ENCODE measurements around the gene COQ9. TPM values are rescaled to one million over a fixed set of nuclear protein-coding genes. Genes with fewer than 3 reads are reported as not detected.

COQ9 gene
- total and polyA plus RNA-seq, 2 donors (not counting 1 experiment from before 2014, with no cell fraction given), result 44.4 to 51.2 TPM

- Histone ChIP-seq H3K9ac (ENCODE audit: insufficient read depth, low read length) (no peak overlapping the region), H3K27ac (ENCODE audit: insufficient read depth, low read length) (no peak overlapping the region), H3K79me2 (ENCODE audit: control insufficient read depth, insufficient read depth, low read length) (no peaks in the 10 kb centered on the region), H3K27me3 (ENCODE audit: control insufficient read depth, insufficient read depth, low read length) (peaks cover 10% of the 10 kb centered on the region), H3K4me3 (replicated peaks in 1 of 4; ENCODE audit: control extremely low read depth in 1 of 4, insufficient read depth in 1 of 4, low read depth in 3 of 4, low read length in 4 of 4) (no peak overlapping the region), H3K4me1 (ENCODE audit: control insufficient read depth, extremely low read depth, insufficient read depth, low read length) (no peaks in the 10 kb centered on the region), H3K9me3 (ENCODE audit: control insufficient read depth, insufficient read depth, low read depth, low read length) (no peaks in the 10 kb centered on the region), H4K20me1 (ENCODE audit: control insufficient read depth, extremely low read depth, insufficient read depth, low read length) (no peaks in the 10 kb centered on the region), H3K36me3 (ENCODE audit: control insufficient read depth, insufficient read depth, low read length) (no peaks in the 10 kb centered on the region), H3K4me2 (ENCODE audit: extremely low read depth, insufficient read depth, low read length) (no peak overlapping the region), H2AFZ (ENCODE audit: low read length) (no peak overlapping the region)
- DNase-seq (ENCODE audit: low read depth in 2 of 2), result no peak
- TF ChIP-seq CTCF (conservative IDR thresholded peaks at IDR 0.05 in 1 of 2, IDR thresholded peaks at IDR 0.05 in 1 of 2; ENCODE audit: low read depth in 1 of 2, low read length in 2 of 2) (no peak), EZH2 (IDR thresholded peaks at IDR 0.05; ENCODE audit: low read length, missing control alignments) (no peak)
Observed at GRCh38 chr16:57505169-57505568, 57.9 kb downstream of the COQ9 start.

DNA sequence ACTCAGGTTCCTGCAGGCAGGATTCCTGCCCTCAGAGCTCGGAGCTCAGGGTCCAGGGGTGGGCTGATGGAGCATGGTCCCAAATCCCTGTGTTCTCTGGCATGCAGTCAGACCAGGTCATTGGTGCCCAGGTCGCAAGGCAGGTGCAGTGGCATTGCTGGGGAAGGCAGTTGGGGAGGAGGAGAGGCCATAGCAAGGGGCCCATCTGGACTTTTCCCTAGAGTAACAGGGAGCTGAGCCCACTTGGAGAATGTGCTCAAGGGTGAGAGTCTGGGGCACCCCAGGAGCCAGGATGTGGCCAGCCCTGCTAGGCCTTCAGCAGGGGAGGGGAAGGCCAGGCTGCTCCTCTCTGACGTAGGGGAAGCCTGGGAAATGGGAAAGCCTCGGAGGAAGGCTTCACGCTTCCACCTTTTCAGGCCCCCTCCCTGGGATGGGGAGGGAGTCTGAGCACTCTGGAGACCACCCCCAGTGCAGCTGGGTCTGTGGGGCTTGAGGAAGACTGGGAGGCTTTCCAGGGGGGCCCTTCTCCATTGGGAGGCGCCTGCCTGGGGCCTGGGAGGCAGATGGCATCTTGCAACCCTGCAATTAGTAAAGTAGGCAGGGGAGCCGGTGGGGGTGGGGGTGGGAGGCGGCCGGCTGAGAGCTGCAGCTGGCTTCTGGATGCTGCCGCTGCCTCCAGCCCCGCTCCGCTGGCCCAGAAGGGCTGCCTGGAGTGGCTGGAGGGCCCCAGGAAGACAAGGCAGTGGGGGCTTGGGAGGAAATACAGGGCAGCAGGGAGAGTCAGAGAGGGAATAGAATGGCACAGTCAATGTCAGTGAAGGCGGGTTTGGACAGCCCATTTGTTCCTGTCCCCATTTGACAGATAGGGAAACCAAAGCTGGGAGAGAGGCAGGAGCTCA, 60.1 kb downstream of the COQ9 start:
- Histone ChIP-seq H3K79me2 (ENCODE audit: control insufficient read depth, insufficient read depth, low read length) (no peaks in the 10 kb centered on the region), H3K4me1 (ENCODE audit: control insufficient read depth, extremely low read depth, insufficient read depth, low read length) (no peaks in the 10 kb centered on the region), H4K20me1 (ENCODE audit: control insufficient read depth, extremely low read depth, insufficient read depth, low read length) (no peaks in the 10 kb centered on the region), H3K9ac (ENCODE audit: insufficient read depth, low read length) (no peak overlapping the region), H3K36me3 (ENCODE audit: control insufficient read depth, insufficient read depth, low read length) (no peaks in the 10 kb centered on the region), H3K4me2 (ENCODE audit: extremely low read depth, insufficient read depth, low read length) (no peak overlapping the region), H3K27me3 (ENCODE audit: control insufficient read depth, insufficient read depth, low read length) (peaks cover 7% of the 10 kb centered on the region), H2AFZ (ENCODE audit: low read length) (no peak overlapping the region), H3K27ac (ENCODE audit: insufficient read depth, low read length) (no peak overlapping the region), H3K4me3 (replicated peaks in 1 of 4; ENCODE audit: control extremely low read depth in 1 of 4, insufficient read depth in 1 of 4, low read depth in 3 of 4, low read length in 4 of 4) (no peak overlapping the region), H3K9me3 (ENCODE audit: control insufficient read depth, insufficient read depth, low read depth, low read length) (no peaks in the 10 kb centered on the region)
- DNase-seq (ENCODE audit: low read depth in 2 of 2), result no peak
- no peak for TF ChIP-seq EZH2 (IDR thresholded peaks at IDR 0.05; ENCODE audit: low read length, missing control alignments)
- TF ChIP-seq CTCF (conservative IDR thresholded peaks at IDR 0.05 in 1 of 2, IDR thresholded peaks at IDR 0.05 in 1 of 2; ENCODE audit: low read depth in 1 of 2, low read length in 2 of 2), result no peak

- no peaks in the 10 kb centered on the region for H4K20me1 ChIP-seq (ENCODE audit: control insufficient read depth, extremely low read depth, insufficient read depth, low read length)
- H3K4me2 ChIP-seq (ENCODE audit: extremely low read depth, insufficient read depth, low read length), result no peak overlapping the region
- H3K4me3 ChIP-seq (replicated peaks in 1 of 4; ENCODE audit: control extremely low read depth in 1 of 4, insufficient read depth in 1 of 4, low read depth in 3 of 4, low read length in 4 of 4), result no peak overlapping the region
- no peaks in the 10 kb centered on the region for H3K79me2 ChIP-seq (ENCODE audit: control insufficient read depth, insufficient read depth, low read length)
- no peak for DNase-seq (ENCODE audit: low read depth in 2 of 2)
- H3K4me1 ChIP-seq (ENCODE audit: control insufficient read depth, extremely low read depth, insufficient read depth, low read length), result no peaks in the 10 kb centered on the region
- no peak for TF ChIP-seq EZH2 (IDR thresholded peaks at IDR 0.05; ENCODE audit: low read length, missing control alignments)
- TF ChIP-seq CTCF (conservative IDR thresholded peaks at IDR 0.05 in 1 of 2, IDR thresholded peaks at IDR 0.05 in 1 of 2; ENCODE audit: low read depth in 1 of 2, low read length in 2 of 2), result no peak
- no peak overlapping the region for H2AFZ ChIP-seq (ENCODE audit: low read length)
- no peaks in the 10 kb centered on the region for H3K36me3 ChIP-seq (ENCODE audit: control insufficient read depth, insufficient read depth, low read length)
- H3K9me3 ChIP-seq (ENCODE audit: control insufficient read depth, insufficient read depth, low read depth, low read length), result no peaks in the 10 kb centered on the region
- H3K27ac ChIP-seq (ENCODE audit: insufficient read depth, low read length), result no peak overlapping the region
- no peak overlapping the region for H3K9ac ChIP-seq (ENCODE audit: insufficient read depth, low read length)
- peaks cover 7% of the 10 kb centered on the region for H3K27me3 ChIP-seq (ENCODE audit: control insufficient read depth, insufficient read depth, low read length)
Observed at GRCh38 chr16:57508035-57508425, 60.8 kb downstream of the COQ9 start.

Data from fibroblast of lung (primary cell).